SU-DHL-6 (cell line): ENCODE measurements around the gene RBPMS2.

Source experiments
- EZH2phosphoT487 ChIP-seq: fragments of 200-600 bp; sonication (generic), shearing (Covaris generic); conservative IDR thresholded peaks from 2 replicates; pipeline ENCODE4 v1.6.1; 2018; ENCODE audit warnings: mild to moderate bottlenecking, antibody characterized with exemption, low read length, moderate library complexity, mixed read lengths
- TF ChIP-seq, protein P1 (sequence below): fragments of 200-600 bp; sonication (generic); IDR thresholded peaks from one replicate; pipeline ENCODE4 v1.5.1; 2017; ENCODE audit warnings: antibody characterized with exemption, mild to moderate bottlenecking, low read length, moderate library complexity; ENCODE audit not compliant: insufficient read depth, poor library complexity, severe bottlenecking

DNA sequence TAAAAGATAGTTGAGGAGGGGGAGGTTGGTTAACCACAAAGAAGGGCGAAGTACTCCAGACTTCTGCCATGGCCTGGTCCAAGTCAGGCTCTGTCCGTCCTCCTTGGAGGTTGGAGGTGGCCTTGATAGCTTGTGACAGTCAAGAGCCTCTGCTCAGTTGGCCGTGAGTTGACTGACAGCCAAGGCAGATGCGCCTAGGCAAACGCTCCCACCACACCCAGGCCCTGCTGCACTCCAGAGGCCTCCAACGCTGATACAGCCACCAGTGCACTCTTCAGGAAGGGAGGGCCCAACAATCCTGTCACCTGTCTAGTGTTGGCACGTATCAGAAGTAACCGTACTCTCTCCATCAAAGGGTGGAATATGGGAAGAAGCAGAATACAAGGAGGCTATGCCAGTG, 9.3 kb downstream of the RBPMS2 start:
- TF ChIP-seq EZH2phosphoT487: no peak
- TF ChIP-seq, protein P1, sequence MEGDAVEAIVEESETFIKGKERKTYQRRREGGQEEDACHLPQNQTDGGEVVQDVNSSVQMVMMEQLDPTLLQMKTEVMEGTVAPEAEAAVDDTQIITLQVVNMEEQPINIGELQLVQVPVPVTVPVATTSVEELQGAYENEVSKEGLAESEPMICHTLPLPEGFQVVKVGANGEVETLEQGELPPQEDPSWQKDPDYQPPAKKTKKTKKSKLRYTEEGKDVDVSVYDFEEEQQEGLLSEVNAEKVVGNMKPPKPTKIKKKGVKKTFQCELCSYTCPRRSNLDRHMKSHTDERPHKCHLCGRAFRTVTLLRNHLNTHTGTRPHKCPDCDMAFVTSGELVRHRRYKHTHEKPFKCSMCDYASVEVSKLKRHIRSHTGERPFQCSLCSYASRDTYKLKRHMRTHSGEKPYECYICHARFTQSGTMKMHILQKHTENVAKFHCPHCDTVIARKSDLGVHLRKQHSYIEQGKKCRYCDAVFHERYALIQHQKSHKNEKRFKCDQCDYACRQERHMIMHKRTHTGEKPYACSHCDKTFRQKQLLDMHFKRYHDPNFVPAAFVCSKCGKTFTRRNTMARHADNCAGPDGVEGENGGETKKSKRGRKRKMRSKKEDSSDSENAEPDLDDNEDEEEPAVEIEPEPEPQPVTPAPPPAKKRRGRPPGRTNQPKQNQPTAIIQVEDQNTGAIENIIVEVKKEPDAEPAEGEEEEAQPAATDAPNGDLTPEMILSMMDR: no peak
